Measurements from ENCODE around the gene SF3B1. TPM values are rescaled to one million over a fixed set of nuclear protein-coding genes. Genes with fewer than 3 reads are reported as not detected.
A peak's percentile ranks its signal among the peaks of the same experiment; 100 is the strongest.
"Not testable (repeated sequence)": the region's sequence is repeated elsewhere in the genome, so short reads cannot be mapped to it uniquely, and the experiment has no call there.

The SF3B1 gene, protein sequence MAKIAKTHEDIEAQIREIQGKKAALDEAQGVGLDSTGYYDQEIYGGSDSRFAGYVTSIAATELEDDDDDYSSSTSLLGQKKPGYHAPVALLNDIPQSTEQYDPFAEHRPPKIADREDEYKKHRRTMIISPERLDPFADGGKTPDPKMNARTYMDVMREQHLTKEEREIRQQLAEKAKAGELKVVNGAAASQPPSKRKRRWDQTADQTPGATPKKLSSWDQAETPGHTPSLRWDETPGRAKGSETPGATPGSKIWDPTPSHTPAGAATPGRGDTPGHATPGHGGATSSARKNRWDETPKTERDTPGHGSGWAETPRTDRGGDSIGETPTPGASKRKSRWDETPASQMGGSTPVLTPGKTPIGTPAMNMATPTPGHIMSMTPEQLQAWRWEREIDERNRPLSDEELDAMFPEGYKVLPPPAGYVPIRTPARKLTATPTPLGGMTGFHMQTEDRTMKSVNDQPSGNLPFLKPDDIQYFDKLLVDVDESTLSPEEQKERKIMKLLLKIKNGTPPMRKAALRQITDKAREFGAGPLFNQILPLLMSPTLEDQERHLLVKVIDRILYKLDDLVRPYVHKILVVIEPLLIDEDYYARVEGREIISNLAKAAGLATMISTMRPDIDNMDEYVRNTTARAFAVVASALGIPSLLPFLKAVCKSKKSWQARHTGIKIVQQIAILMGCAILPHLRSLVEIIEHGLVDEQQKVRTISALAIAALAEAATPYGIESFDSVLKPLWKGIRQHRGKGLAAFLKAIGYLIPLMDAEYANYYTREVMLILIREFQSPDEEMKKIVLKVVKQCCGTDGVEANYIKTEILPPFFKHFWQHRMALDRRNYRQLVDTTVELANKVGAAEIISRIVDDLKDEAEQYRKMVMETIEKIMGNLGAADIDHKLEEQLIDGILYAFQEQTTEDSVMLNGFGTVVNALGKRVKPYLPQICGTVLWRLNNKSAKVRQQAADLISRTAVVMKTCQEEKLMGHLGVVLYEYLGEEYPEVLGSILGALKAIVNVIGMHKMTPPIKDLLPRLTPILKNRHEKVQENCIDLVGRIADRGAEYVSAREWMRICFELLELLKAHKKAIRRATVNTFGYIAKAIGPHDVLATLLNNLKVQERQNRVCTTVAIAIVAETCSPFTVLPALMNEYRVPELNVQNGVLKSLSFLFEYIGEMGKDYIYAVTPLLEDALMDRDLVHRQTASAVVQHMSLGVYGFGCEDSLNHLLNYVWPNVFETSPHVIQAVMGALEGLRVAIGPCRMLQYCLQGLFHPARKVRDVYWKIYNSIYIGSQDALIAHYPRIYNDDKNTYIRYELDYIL
- polyA plus RNA-seq (2013, experiment 1 of 2), result 299 TPM
- 285 TPM for polyA plus RNA-seq (2013, experiment 2 of 2)

DNA sequence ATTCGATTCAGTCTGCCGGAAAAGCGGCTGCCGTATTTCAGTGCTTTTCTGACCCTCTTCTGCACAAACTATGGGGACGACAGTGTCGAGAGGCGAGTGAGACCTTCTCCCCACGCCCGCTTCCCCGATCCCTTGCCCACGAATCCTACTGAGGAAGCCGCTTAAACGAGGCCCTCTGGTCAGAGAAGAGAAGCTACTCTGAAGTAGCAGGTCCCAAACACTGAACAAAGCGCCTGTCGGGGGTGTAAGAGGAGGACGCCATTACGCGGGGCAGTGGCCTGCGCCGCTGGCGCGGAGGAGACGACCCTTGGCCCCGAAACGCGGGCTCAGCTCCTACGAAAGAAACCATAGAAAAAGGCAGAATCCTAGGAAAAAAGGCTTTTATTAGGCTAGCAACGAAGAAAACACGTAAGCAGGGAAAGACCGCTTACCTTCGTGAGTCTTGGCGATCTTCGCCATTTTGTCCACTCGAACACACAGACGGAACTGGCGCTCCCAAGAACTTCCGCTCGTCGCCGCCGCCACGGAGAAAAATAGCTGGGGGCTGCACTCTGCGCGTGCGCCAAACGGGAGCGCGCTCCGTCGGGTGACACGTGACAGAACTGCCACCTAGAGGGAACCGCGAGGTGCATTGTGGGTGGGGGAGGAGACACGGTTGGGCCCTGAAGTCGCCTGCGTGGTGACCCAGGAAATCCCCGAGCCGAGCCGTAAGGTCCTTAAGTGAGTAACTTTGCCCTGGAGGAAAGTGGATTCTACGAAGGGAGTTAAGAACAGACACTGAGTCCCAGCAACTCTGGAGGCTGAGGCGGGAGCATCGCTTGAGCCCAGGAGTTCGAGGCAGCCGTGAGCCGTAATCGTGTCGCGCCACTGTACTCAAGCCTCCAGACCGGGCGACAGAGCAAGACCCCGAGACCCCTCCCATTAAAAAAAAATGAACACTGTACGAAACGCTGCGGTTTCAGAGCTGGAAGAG is at the start of gene SF3B1:
TSS of gene SF3B1 (minus strand) at position 488 of the 973 bp plus-strand sequence. CDS start at position 459, 29 bp downstream.
- peaks cover 21% of the 10 kb centered on the region for H3K36me3 ChIP-seq (ENCODE audit: control insufficient read depth, insufficient read depth, low read length)
- H3K9me3 ChIP-seq (ENCODE audit: control insufficient read depth, low read length), result no peaks in the 10 kb centered on the region
- peak within 1 kb of the TSS; percentile 98 for H3K27ac ChIP-seq (ENCODE audit: low read depth, low read length, severe bottlenecking)
- H3K4me3 ChIP-seq (ENCODE audit: extremely low read depth, insufficient read depth, low read length, poor library complexity, severe bottlenecking), result peak within 1 kb of the TSS; percentile 100
- 0 to 1% methylated on average over 70 of the region's 74 CpGs for WGBS, 2 experiments (ENCODE audit: insufficient coverage in 2 of 2)
- H3K4me1 ChIP-seq (ENCODE audit: control insufficient read depth, insufficient read depth, low read length, poor library complexity, severe bottlenecking), result peaks cover 17% of the 10 kb centered on the region

DNA sequence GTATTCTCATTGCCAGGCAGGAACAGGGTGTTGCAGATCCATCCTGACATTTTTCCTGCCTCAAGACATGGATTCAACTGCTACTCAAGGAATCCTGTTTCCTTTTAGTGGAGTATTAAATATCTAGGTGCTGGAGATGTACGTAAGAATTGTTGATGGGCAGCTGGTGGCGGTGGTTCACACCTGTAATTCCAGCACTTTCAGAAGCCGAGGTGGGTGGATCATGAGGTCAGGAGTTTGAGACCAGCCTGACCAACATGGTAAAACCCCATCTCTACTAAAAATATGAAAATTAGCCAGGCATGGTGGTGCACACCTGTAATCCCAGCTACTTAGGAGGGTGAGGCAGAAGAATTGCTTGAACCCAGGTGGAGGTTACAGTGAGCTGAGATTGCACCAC is 49.4 kb upstream of the SF3B1 start:
- peaks cover 12% of the 10 kb centered on the region for H3K9me3 ChIP-seq (ENCODE audit: control insufficient read depth, low read length)
- H3K27ac ChIP-seq (ENCODE audit: low read depth, low read length, severe bottlenecking); H3K4me1 ChIP-seq (ENCODE audit: control insufficient read depth, insufficient read depth, low read length, poor library complexity, severe bottlenecking); H3K4me3 ChIP-seq (ENCODE audit: extremely low read depth, insufficient read depth, low read length, poor library complexity, severe bottlenecking): not testable (repeated sequence)
- 100% methylated on average over 2 of the region's 3 CpGs; no CpG with 5 or more reads in 1 of the 2 experiments for WGBS, 2 experiments (ENCODE audit: insufficient coverage in 2 of 2)
- H3K36me3 ChIP-seq (ENCODE audit: control insufficient read depth, insufficient read depth, low read length), result peaks cover 52% of the 10 kb centered on the region

DNA sequence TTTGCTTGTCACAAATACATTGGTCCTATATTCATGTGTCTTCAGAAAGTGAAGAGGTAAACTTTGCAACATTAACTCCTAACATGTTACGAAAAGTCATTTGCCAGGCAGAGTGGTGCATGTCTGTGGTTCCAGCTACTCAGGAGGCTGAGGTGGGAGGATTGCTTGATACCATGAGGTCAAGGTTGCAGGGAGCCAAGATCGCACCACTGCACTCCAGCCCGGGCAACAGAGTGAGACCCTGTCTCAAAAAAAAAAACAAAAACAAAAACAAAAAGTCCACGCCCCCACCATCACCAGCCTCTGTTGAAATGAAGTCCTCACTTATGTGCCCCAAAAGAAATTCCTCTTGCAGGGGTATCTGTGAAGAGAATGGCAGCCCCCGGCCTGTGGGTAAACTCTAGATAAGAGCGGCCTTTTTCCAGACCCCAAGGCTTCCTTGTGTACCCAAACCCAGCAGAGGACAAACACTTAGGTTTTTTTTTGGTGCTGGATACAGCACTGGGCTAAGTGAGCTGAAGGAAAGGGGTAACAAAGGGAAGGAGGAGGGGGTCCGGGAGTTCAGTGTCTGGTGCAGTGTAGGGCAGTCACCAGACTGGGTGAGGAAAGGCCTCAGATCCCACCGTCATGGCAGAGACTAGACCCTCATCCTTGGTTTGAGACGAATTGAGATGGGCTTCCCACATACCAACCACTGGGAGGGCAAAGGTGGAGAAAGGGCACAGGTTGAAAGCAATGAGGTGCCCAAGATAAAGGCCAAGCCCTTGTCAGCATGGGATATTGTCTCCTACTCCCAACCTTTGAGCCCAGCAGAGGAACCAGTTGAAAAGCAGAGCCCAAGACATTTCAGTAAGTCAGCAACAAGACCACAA is 45.6 kb upstream of the SF3B1 start:
- H3K9me3 ChIP-seq (ENCODE audit: control insufficient read depth, low read length), result peaks cover 12% of the 10 kb centered on the region
- 93 to 95% methylated on average over 5 to 6 of the region's 9 CpGs for WGBS, 2 experiments (ENCODE audit: insufficient coverage in 2 of 2)

DNA sequence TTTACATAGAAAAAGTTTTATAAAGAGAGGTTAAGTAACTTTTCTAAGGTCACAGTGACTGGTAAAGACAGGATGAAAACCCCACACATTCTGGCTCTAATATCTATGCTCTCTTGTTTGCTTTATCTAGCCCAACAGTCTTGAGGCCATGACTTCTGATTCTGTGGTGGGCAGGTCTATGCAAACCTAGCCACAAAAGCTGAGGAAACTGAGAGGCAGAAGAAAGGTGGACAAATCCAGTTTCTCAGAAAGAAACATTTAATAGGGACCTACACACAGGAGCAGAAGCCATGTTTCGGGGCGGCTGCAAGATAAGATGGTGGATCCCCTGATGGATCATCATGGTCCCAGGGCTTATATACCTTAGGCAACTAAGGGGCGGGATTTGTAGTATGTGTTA is 43.0 kb upstream of the SF3B1 start:
- 88 to 100% methylated on average over 2 to 3 of the region's 3 CpGs for WGBS, 2 experiments (ENCODE audit: insufficient coverage in 2 of 2)
- Histone ChIP-seq H3K4me1 (ENCODE audit: control insufficient read depth, insufficient read depth, low read length, poor library complexity, severe bottlenecking) (no peaks in the 10 kb centered on the region), H3K4me3 (ENCODE audit: extremely low read depth, insufficient read depth, low read length, poor library complexity, severe bottlenecking) (no peak overlapping the region), H3K9me3 (ENCODE audit: control insufficient read depth, low read length) (no peaks in the 10 kb centered on the region), H3K27ac (ENCODE audit: low read depth, low read length, severe bottlenecking) (no peak overlapping the region), H3K36me3 (ENCODE audit: control insufficient read depth, insufficient read depth, low read length) (peaks cover 58% of the 10 kb centered on the region)

More for the DNA sequence above, 45.6 kb upstream of the SF3B1 start:
- peaks cover 50% of the 10 kb centered on the region for H3K36me3 ChIP-seq (ENCODE audit: control insufficient read depth, insufficient read depth, low read length)
- no peak overlapping the region for H3K27ac ChIP-seq (ENCODE audit: low read depth, low read length, severe bottlenecking)
- H3K4me1 ChIP-seq (ENCODE audit: control insufficient read depth, insufficient read depth, low read length, poor library complexity, severe bottlenecking), result no peaks in the 10 kb centered on the region
- H3K4me3 ChIP-seq (ENCODE audit: extremely low read depth, insufficient read depth, low read length, poor library complexity, severe bottlenecking), result no peak overlapping the region

DNA sequence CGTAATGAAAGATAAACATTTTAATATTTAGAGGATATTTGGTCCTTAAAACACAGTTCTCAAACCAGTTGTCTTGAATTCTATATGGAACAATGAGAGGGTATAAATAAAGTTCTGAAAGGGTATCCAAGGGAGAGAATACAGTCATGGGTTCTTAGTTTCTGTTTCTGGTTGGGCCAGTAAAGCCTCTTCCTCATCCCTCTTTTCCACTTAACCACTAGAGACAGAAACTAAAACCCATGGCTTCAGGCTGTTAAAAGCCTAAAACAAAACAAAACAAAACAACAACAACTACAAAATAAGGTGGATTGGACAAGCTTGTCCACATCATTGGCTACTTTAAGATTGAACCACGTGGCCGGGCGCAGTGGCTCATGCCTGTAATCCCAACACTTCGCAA is 37.3 kb upstream of the SF3B1 start:
- Histone ChIP-seq H3K36me3 (ENCODE audit: control insufficient read depth, insufficient read depth, low read length) (peaks cover 93% of the 10 kb centered on the region), H3K4me3 (ENCODE audit: extremely low read depth, insufficient read depth, low read length, poor library complexity, severe bottlenecking) (no peak overlapping the region), H3K9me3 (ENCODE audit: control insufficient read depth, low read length) (no peaks in the 10 kb centered on the region), H3K4me1 (ENCODE audit: control insufficient read depth, insufficient read depth, low read length, poor library complexity, severe bottlenecking) (no peaks in the 10 kb centered on the region), H3K27ac (ENCODE audit: low read depth, low read length, severe bottlenecking) (no peak overlapping the region)
- 87 to 90% methylated on average over 4 of the region's 5 CpGs for WGBS, 2 experiments (ENCODE audit: insufficient coverage in 2 of 2)

DNA sequence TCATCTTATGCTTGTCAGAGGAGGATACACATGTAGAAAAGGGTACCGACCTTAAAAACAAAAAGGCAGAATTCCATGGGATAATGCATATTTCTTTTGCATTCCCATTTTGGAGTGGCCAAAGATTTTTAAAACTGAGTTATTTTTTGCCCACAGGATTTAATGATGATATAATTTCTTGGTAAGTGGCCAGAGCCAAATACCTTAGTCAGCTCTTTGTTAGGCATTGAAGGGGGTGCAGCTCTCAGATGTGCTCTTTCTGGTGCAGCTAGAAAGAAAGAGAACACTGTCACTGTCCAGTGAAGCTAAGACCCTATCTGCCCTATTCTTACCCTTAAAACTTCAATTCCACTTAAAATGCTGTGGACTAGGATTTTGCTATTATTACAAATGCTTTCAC is 29.3 kb upstream of the SF3B1 start:
- Histone ChIP-seq H3K36me3 (ENCODE audit: control insufficient read depth, insufficient read depth, low read length) (peaks cover 71% of the 10 kb centered on the region), H3K4me3 (ENCODE audit: extremely low read depth, insufficient read depth, low read length, poor library complexity, severe bottlenecking) (no peak overlapping the region), H3K27ac (ENCODE audit: low read depth, low read length, severe bottlenecking) (no peak overlapping the region), H3K4me1 (ENCODE audit: control insufficient read depth, insufficient read depth, low read length, poor library complexity, severe bottlenecking) (no peaks in the 10 kb centered on the region), H3K9me3 (ENCODE audit: control insufficient read depth, low read length) (no peaks in the 10 kb centered on the region)
- WGBS, 2 experiments (ENCODE audit: insufficient coverage in 2 of 2), result 100% methylated on average over 1 of the region's 1 CpG; no CpG with 5 or more reads in 1 of the 2 experiments

DNA sequence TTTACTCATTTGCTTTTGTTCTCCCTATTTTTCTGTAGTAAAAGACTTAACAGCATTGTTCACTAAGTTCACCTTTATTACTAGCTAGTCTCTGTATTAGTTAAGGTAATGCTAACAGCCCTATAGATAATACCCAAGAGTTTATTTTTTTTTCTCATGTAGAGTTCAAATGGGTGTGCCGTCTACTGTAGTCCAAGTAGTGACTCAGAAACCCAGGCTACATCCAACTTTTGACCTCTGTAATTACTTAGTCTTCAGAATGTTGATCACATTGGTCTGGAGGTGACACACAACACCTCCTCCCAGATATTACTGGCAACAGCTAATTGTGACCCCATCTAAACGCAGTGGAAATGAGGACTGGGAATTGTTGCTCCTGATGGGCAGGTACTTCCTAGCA is 26.2 kb upstream of the SF3B1 start:
- 83 to 100% methylated on average over 1 to 2 of the region's 2 CpGs for WGBS, 2 experiments (ENCODE audit: insufficient coverage in 2 of 2)
- peaks cover 44% of the 10 kb centered on the region for H3K36me3 ChIP-seq (ENCODE audit: control insufficient read depth, insufficient read depth, low read length)
- H3K27ac ChIP-seq (ENCODE audit: low read depth, low read length, severe bottlenecking), result no peak overlapping the region
- no peak overlapping the region for H3K4me3 ChIP-seq (ENCODE audit: extremely low read depth, insufficient read depth, low read length, poor library complexity, severe bottlenecking)
- no peaks in the 10 kb centered on the region for H3K4me1 ChIP-seq (ENCODE audit: control insufficient read depth, insufficient read depth, low read length, poor library complexity, severe bottlenecking)
- H3K9me3 ChIP-seq (ENCODE audit: control insufficient read depth, low read length), result no peaks in the 10 kb centered on the region

DNA sequence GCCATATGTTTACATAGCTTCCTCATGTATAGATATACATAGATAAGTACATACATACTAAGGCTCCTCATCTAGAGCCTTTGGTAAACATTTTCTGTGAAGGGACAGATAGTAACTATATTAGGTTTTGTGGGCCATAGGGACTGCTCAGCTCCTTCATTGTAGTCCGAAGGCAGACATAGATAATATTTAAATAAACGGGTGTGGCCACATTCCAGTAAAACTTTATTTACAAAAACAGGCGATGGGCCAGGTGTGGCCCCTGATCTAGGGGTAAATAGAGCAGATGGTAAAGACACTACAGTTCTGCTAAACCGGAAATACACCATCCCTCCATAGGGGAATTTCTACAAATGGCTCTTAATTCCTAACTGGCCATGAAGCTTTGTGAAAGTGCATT is 25.8 kb upstream of the SF3B1 start:
- H3K27ac ChIP-seq (ENCODE audit: low read depth, low read length, severe bottlenecking), result no peak overlapping the region
- H3K4me3 ChIP-seq (ENCODE audit: extremely low read depth, insufficient read depth, low read length, poor library complexity, severe bottlenecking), result no peak overlapping the region
- H3K4me1 ChIP-seq (ENCODE audit: control insufficient read depth, insufficient read depth, low read length, poor library complexity, severe bottlenecking), result no peaks in the 10 kb centered on the region
- WGBS, 2 experiments (ENCODE audit: insufficient coverage in 2 of 2), result 80% methylated on average over 1 of the region's 4 CpGs; no CpG with 5 or more reads in 1 of the 2 experiments
- H3K9me3 ChIP-seq (ENCODE audit: control insufficient read depth, low read length), result no peaks in the 10 kb centered on the region
- H3K36me3 ChIP-seq (ENCODE audit: control insufficient read depth, insufficient read depth, low read length), result peaks cover 44% of the 10 kb centered on the region

DNA sequence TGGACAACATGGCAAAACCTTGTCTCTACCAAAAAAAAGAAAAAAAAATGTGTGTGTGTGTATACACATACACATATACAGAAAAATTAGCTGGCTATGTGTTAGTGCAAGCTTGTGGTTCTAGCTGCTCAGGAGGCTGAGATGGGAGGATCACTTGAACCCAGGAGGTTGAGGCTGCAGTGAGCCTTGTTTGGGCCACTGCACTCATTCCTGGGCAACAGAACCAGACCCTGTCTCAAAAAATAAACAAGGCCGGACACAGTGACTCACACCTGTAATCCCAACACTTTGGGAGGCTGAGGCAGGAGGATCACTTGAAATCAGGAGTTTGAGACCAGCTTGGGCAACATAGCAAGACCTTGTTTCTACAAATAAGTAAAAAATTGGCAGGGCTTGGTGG is 20.6 kb upstream of the SF3B1 start:
- 100% methylated on average over 1 of the region's 1 CpG; no CpG with 5 or more reads in 1 of the 2 experiments for WGBS, 2 experiments (ENCODE audit: insufficient coverage in 2 of 2)
- H3K4me1 ChIP-seq (ENCODE audit: control insufficient read depth, insufficient read depth, low read length, poor library complexity, severe bottlenecking), result peaks cover 9% of the 10 kb centered on the region
- peaks cover 14% of the 10 kb centered on the region for H3K36me3 ChIP-seq (ENCODE audit: control insufficient read depth, insufficient read depth, low read length)
- no peaks in the 10 kb centered on the region for H3K9me3 ChIP-seq (ENCODE audit: control insufficient read depth, low read length)
- no peak overlapping the region for H3K27ac ChIP-seq (ENCODE audit: low read depth, low read length, severe bottlenecking)
- no peak overlapping the region for H3K4me3 ChIP-seq (ENCODE audit: extremely low read depth, insufficient read depth, low read length, poor library complexity, severe bottlenecking)

Measured in mesodermal cell (in vitro differentiated cells).